NCI-H1436 treated with DMSO at 0.1 percent for 48 hours (cell line): Measurements from ENCODE around the gene HOXA4.

ENCODE experiments used
- DNase-seq: peaks from one replicate; lab custom pipeline; 2025; lab: John Stamatoyannopoulos, UW

Gene HOXA4

GRCh38 chr7:27116962-27117886 lies 13.3 kb downstream of the HOXA4 start:
- no peak for DNase-seq

- no peak for DNase-seq
Observed at GRCh38 chr7:27116031-27116961, 14.3 kb downstream of the HOXA4 start.

GRCh38 chr7:27115221-27116026 lies 15.1 kb downstream of the HOXA4 start:
- DNase-seq, result no peak

- DNase-seq, result no peak
Observed at GRCh38 chr7:27114881-27115220, 15.7 kb downstream of the HOXA4 start.

GRCh38 chr7:27113991-27114769 lies 16.4 kb downstream of the HOXA4 start:
- no peak for DNase-seq

- DNase-seq, result no peak
Observed at GRCh38 chr7:27112955-27113949, 17.3 kb downstream of the HOXA4 start.

- no peak for DNase-seq
Observed at GRCh38 chr7:27112361-27112760, 18.2 kb downstream of the HOXA4 start.

- DNase-seq, result no peak
Observed at GRCh38 chr7:27111751-27112277, 18.7 kb downstream of the HOXA4 start.

- DNase-seq, result no peak
Observed at GRCh38 chr7:27111042-27111750, 19.4 kb downstream of the HOXA4 start.

- no peak for DNase-seq
Observed at GRCh38 chr7:27110186-27111031, 20.1 kb downstream of the HOXA4 start.

GRCh38 chr7:27109466-27110185 lies 20.9 kb downstream of the HOXA4 start:
- no peak for DNase-seq

GRCh38 chr7:27108390-27109127 lies 22.0 kb downstream of the HOXA4 start:
- no peak for DNase-seq

- no peak for DNase-seq
Observed at GRCh38 chr7:27107391-27108381, 22.9 kb downstream of the HOXA4 start.

- no peak for DNase-seq
Observed at GRCh38 chr7:27106901-27107240, 23.7 kb downstream of the HOXA4 start.

GRCh38 chr7:27106181-27106900 lies 24.2 kb downstream of the HOXA4 start:
- DNase-seq, result no peak
